ENCODE data around the gene DDX42.

DNA sequence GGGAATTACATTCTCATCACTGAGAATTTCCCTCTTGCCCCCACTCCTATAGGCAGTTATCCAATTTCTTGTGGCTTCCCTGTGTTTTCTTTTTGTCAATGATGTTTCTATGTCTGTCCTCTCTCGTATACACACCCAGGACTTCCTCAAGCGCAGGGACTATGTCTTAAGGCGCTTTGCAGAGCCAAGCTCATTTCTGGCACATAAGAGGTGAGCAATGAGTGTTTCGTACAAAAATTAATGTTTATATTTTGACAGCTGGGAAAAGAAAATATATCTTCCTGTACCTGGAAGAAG is 947 bp downstream of the DDX42 start:
- TF ChIP-seq EZH2 (IDR thresholded peaks at IDR 0.05; ENCODE audit: insufficient read depth, poor library complexity, severe bottlenecking) (no peak), EZH2phosphoT487 (IDR thresholded peaks at IDR 0.05; ENCODE audit: insufficient read depth, low read depth) (no peak)

All from GM23248 (cell line).